ENCODE data around the gene SPNS3. TPM values are rescaled to one million over a fixed set of nuclear protein-coding genes. Genes with fewer than 3 reads are reported as not detected.

SPNS3 gene
- total and polyA plus RNA-seq, 10 of the 15 experiments (the other 5 are each of a cell fraction or from before 2014, with no cell fraction given): 0.16 to 2.6 (median 0.97) TPM

DNA sequence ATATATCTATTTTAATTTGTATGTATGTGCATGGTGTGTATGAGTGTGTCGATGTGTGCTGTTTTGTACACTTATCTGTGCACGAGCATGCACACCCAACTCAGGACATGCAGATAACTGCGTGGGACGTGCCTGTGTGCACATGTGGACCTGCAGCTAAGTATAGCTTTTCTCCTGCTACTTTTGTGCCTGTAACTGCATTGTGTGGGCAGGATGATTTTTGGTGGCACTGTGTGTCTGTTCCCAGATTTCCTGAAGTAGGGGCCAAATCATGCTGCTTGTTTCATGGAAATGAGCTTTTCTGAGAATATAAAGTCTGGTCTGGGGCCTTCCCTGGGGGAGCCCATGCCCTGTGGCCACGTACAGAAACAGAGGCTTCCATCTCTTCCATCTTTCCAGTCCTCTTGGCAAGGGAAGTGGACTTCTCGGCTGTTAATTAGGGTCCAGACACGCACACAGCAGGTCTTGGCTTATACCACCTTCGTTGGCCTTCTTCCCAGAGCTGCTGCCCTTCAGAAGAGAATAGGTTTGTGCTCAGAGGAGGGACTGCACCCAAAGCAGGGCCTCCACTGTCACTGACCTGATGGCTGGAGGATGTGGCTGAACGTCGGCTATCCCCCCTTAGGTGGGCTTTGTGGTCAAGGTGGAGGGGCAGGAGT is 30.2 kb downstream of the SPNS3 start:
- ATAC-seq (no peak), DNase-seq (ENCODE audit: low read depth, low spot score) (no peak), FAIRE-seq (no peak)
- no peaks in the 10 kb centered on the region for H4K20me1 ChIP-seq (ENCODE audit: control insufficient read depth, insufficient read depth)
- no peak overlapping the region for H3K4me2 ChIP-seq (ENCODE audit: control insufficient read depth, insufficient read depth)
- H3K4me1 ChIP-seq (ENCODE audit: control insufficient read depth, insufficient read depth, low read length): no peaks in the 10 kb centered on the region
- TF ChIP-seq, protein P1, sequence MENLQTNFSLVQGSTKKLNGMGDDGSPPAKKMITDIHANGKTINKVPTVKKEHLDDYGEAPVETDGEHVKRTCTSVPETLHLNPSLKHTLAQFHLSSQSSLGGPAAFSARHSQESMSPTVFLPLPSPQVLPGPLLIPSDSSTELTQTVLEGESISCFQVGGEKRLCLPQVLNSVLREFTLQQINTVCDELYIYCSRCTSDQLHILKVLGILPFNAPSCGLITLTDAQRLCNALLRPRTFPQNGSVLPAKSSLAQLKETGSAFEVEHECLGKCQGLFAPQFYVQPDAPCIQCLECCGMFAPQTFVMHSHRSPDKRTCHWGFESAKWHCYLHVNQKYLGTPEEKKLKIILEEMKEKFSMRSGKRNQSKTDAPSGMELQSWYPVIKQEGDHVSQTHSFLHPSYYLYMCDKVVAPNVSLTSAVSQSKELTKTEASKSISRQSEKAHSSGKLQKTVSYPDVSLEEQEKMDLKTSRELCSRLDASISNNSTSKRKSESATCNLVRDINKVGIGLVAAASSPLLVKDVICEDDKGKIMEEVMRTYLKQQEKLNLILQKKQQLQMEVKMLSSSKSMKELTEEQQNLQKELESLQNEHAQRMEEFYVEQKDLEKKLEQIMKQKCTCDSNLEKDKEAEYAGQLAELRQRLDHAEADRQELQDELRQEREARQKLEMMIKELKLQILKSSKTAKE (IDR thresholded peaks at IDR 0.05; ENCODE audit: low read depth, poor library complexity, severe bottlenecking): no peak
- TF ChIP-seq, protein P2, sequence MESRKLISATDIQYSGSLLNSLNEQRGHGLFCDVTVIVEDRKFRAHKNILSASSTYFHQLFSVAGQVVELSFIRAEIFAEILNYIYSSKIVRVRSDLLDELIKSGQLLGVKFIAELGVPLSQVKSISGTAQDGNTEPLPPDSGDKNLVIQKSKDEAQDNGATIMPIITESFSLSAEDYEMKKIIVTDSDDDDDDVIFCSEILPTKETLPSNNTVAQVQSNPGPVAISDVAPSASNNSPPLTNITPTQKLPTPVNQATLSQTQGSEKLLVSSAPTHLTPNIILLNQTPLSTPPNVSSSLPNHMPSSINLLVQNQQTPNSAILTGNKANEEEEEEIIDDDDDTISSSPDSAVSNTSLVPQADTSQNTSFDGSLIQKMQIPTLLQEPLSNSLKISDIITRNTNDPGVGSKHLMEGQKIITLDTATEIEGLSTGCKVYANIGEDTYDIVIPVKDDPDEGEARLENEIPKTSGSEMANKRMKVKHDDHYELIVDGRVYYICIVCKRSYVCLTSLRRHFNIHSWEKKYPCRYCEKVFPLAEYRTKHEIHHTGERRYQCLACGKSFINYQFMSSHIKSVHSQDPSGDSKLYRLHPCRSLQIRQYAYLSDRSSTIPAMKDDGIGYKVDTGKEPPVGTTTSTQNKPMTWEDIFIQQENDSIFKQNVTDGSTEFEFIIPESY (IDR thresholded peaks at IDR 0.05): no peak
- TF ChIP-seq, protein P3, sequence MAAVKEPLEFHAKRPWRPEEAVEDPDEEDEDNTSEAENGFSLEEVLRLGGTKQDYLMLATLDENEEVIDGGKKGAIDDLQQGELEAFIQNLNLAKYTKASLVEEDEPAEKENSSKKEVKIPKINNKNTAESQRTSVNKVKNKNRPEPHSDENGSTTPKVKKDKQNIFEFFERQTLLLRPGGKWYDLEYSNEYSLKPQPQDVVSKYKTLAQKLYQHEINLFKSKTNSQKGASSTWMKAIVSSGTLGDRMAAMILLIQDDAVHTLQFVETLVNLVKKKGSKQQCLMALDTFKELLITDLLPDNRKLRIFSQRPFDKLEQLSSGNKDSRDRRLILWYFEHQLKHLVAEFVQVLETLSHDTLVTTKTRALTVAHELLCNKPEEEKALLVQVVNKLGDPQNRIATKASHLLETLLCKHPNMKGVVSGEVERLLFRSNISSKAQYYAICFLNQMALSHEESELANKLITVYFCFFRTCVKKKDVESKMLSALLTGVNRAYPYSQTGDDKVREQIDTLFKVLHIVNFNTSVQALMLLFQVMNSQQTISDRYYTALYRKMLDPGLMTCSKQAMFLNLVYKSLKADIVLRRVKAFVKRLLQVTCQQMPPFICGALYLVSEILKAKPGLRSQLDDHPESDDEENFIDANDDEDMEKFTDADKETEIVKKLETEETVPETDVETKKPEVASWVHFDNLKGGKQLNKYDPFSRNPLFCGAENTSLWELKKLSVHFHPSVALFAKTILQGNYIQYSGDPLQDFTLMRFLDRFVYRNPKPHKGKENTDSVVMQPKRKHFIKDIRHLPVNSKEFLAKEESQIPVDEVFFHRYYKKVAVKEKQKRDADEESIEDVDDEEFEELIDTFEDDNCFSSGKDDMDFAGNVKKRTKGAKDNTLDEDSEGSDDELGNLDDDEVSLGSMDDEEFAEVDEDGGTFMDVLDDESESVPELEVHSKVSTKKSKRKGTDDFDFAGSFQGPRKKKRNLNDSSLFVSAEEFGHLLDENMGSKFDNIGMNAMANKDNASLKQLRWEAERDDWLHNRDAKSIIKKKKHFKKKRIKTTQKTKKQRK (IDR thresholded peaks at IDR 0.05; ENCODE audit: low read depth, low read length): no peak
- TF ChIP-seq NR2C2 (IDR thresholded peaks at IDR 0.05; ENCODE audit: borderline replicate concordance, control insufficient read depth, insufficient read length, low read depth): no peak
- TF ChIP-seq MEF2B (IDR thresholded peaks at IDR 0.05; ENCODE audit: partially characterized antibody, poor library complexity, severe bottlenecking): no peak
- no peak for TF ChIP-seq ZNF217 (IDR thresholded peaks at IDR 0.05)
- no peak for TF ChIP-seq SP1 (IDR thresholded peaks at IDR 0.05; ENCODE audit: low read depth, low read length)
- no peak for TF ChIP-seq RAD21 (IDR thresholded peaks at IDR 0.05; ENCODE audit: insufficient read depth, low read depth, low read length)
- TF ChIP-seq, protein P4, sequence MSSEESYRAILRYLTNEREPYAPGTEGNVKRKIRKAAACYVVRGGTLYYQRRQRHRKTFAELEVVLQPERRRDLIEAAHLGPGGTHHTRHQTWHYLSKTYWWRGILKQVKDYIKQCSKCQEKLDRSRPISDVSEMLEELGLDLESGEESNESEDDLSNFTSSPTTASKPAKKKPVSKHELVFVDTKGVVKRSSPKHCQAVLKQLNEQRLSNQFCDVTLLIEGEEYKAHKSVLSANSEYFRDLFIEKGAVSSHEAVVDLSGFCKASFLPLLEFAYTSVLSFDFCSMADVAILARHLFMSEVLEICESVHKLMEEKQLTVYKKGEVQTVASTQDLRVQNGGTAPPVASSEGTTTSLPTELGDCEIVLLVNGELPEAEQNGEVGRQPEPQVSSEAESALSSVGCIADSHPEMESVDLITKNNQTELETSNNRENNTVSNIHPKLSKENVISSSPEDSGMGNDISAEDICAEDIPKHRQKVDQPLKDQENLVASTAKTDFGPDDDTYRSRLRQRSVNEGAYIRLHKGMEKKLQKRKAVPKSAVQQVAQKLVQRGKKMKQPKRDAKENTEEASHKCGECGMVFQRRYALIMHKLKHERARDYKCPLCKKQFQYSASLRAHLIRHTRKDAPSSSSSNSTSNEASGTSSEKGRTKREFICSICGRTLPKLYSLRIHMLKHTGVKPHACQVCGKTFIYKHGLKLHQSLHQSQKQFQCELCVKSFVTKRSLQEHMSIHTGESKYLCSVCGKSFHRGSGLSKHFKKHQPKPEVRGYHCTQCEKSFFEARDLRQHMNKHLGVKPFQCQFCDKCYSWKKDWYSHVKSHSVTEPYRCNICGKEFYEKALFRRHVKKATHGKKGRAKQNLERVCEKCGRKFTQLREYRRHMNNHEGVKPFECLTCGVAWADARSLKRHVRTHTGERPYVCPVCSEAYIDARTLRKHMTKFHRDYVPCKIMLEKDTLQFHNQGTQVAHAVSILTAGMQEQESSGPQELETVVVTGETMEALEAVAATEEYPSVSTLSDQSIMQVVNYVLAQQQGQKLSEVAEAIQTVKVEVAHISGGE (CRISPR knock-in tag; IDR thresholded peaks at IDR 0.05): no peak
- no peak for TF ChIP-seq NRF1 (conservative IDR thresholded peaks at IDR 0.05; ENCODE audit: low read depth, low read length)
- no peak overlapping the region for H3K27ac ChIP-seq (ENCODE audit: control insufficient read depth, insufficient read depth)
- POLR2A ChIA-PET: no interaction called here
- no peak overlapping the region for H3K9ac ChIP-seq (ENCODE audit: control insufficient read depth, insufficient read depth, low read length)
- H2AFZ ChIP-seq (ENCODE audit: control insufficient read depth, low read depth, low read length): no peak overlapping the region
- no peak overlapping the region for H3K4me3 ChIP-seq
- no TSS peak for BruUV-seq (replicated peaks)
- SMC1A ChIA-PET (ENCODE audit: uncharacterized antibody, unreplicated experiment): no interaction called here
- no peaks in the 10 kb centered on the region for H3K79me2 ChIP-seq (ENCODE audit: control insufficient read depth, insufficient read depth, low read length)
- H3K36me3 ChIP-seq (ENCODE audit: control insufficient read depth in 2 of 2, insufficient read depth in 2 of 2, low read length in 1 of 2): no peaks in the 10 kb centered on the region
- no peaks in the 10 kb centered on the region for H3K27me3 ChIP-seq (replicated peaks in 1 of 2; ENCODE audit: control insufficient read depth in 2 of 2, insufficient read depth in 2 of 2, low read length in 1 of 2)
- peaks cover 2% of the 10 kb centered on the region; the same call in 1 of the 3 replicates for H3K9me3 ChIP-seq (replicated peaks; ENCODE audit: control insufficient read depth, insufficient read depth, low read length)
- intact Hi-C loops (cut with micrococcal nuclease; ENCODE audit: unreplicated experiment) (no loop called here), in situ Hi-C loops (cut with MboI) (no loop called here)
- CTCF ChIA-PET: interaction anchor here (0.6 kb wide), 1 partner anchor 29 kb away, joined by 3 read pairs; no protein-coding TSS in a partner anchor
- 38% methylated on average over 10 of the region's 10 CpGs for WGBS (ENCODE audit: insufficient coverage, insufficient replicate concordance, low lambda C conversion rate, missing lambda C conversion rate)
- RAD21 ChIA-PET (ENCODE audit: unreplicated experiment): no interaction called here
